Purkinje cell (primary cell): ENCODE data around the gene ZRSR2. TPM values are rescaled to one million over a fixed set of nuclear protein-coding genes. Genes with fewer than 3 reads are reported as not detected.

Experiments
- polyA plus RNA-seq: library from polyadenylated mRNA; unstranded; fragments of >200 nt; fragmentation: Nextera tagmentation; gene quantifications from 2 replicates; pipeline ENCODE4 v1.2.1, GENCODE V29; 2014

ZRSR2 gene, protein sequence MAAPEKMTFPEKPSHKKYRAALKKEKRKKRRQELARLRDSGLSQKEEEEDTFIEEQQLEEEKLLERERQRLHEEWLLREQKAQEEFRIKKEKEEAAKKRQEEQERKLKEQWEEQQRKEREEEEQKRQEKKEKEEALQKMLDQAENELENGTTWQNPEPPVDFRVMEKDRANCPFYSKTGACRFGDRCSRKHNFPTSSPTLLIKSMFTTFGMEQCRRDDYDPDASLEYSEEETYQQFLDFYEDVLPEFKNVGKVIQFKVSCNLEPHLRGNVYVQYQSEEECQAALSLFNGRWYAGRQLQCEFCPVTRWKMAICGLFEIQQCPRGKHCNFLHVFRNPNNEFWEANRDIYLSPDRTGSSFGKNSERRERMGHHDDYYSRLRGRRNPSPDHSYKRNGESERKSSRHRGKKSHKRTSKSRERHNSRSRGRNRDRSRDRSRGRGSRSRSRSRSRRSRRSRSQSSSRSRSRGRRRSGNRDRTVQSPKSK
- 4.4 and 18.4 TPM in 2 replicates for polyA plus RNA-seq

DNA sequence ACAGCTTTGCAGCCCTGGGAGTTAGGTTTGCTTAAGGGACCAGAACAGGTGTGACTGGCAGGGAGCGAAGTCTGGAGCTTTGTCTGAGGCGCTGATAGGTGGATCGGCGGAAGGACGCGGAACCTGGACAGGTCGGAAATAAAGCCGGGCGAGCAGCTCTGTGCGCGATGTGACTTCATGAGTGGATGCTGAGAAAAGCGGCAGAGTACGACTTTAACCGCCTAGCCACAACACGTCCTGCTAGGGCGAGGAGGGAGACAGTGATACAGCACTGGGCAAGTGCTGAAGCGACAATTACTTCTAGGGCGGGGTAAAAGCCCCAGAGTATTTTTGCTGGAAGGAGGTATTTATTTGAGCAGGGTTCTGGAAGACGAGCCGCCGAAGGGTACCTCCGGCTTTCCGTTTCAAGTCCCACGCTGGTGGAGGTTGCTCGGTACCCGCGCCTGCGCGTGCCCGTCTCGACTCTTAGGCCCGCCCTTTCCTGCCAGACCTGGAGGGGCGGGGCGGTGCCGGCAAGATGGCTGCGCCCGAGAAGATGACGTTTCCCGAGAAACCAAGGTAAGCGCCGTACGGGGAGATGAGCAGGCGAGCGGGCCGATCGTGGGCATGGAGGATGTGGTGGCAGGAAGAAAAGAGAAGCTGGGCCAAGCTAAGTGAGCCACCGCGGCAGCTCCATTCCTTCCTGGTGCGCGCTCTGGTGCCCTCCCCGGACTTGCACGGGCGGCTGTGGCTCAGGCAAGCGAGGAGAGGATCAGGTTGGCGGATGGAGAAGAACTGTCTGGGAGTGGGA lies at the start of gene ZRSR2:
Gene ZRSR2, plus strand, starts transcription at position 506 of the 790 bp plus-strand sequence. Its CDS starts 12 bp downstream, at position 518.

DNA sequence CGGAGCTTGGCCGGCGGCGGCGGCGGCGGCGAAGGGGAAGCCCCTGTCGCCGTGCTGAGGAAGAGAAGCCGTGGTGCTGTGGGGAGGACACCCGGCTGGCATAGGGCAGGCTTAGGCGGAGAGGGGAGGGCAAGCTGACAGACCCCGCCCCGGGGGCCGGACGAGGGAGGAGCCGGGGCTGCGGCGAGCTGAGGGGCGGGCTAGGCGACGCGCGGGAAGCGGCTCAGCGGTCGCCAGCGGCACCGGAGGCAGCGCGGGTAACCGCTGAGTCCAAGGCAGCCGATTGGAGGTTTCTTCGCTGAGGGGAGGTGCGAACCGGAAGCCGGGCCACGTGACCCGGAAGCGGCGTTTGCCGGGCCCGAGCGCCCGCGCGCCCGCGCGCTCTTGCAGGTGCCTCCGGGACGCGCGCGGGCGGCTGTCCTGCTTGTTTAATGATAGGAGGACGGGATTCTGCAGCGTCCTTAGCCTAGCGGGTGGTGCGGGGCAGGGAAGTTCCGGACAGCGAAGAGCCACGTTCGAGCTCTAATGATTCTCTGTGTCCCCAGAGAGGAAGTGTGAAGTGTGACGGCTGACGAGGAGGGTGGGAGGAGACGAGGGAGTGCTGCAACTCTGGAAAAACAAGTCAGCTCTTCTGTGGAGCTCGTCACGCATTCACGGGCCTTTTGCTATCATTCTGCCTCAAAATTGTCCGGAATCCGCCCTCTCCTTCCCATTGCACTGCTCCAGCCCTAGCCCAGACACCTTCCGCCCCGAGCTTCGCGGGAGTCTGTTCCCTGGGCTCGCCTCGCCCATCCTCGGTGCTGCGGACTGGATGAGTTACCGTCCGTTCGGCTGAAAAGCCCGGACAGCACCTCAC lies 64.7 kb downstream of the ZRSR2 start, which contains the start of gene AP1S2:
Gene AP1S2, minus strand, starts transcription at position 102 of the 856 bp plus-strand sequence. CDS start 2,289 bp downstream, outside the sequence.

Other genes starting within 250 kb of the ZRSR2 start
- 0.98 TPM in 1 of 2 replicates, not detected in the other for gene ACE2, start 189.5 kb upstream of the ZRSR2 start, polyA plus RNA-seq
- 0.82 TPM in 1 of 2 replicates, not detected in the other for gene CLTRN, start 125.7 kb upstream of the ZRSR2 start, polyA plus RNA-seq
- 0.14 and 6.5 TPM in 2 replicates for gene CA5B, start 52.2 kb upstream of the ZRSR2 start, polyA plus RNA-seq
- gene AP1S2, start 64.3 kb downstream of the ZRSR2 start, polyA plus RNA-seq: 54.0 and 57.7 TPM in 2 replicates